HG02840 (cell line): ENCODE results near the gene CC2D2B.
"Not testable (repeated sequence)": the region's sequence is repeated elsewhere in the genome, so short reads cannot be mapped to it uniquely, and the experiment has no call there.

ENCODE experiments used
- ATAC-seq: cut with Tn5 transposase; IDR thresholded peaks from one replicate; pipeline ENCODE4 v1.9.1; 2021; ENCODE audit warnings: mild to moderate bottlenecking, moderate library complexity, moderate number of reproducible peaks; ENCODE audit not compliant: unreplicated experiment, low FRiP score

CC2D2B gene

GRCh38 chr10:95907456-95908253 lies at the start of gene CC2D2B:
Gene CC2D2B, plus strand, starts transcription at chr10:95907975. Its CDS starts 3,349 bp downstream, at chr10:95911324.
- peak; percentile 81 for ATAC-seq

GRCh38 chr10:95860166-95860940 lies 47.4 kb upstream of the CC2D2B start:
- no peak for ATAC-seq

GRCh38 chr10:95861386-95861785 lies 46.4 kb upstream of the CC2D2B start:
- no peak for ATAC-seq

GRCh38 chr10:95864906-95865813 lies 42.6 kb upstream of the CC2D2B start:
- ATAC-seq: no peak

GRCh38 chr10:95865814-95866466 lies 41.8 kb upstream of the CC2D2B start:
- ATAC-seq: no peak

GRCh38 chr10:95866467-95866842 lies 41.3 kb upstream of the CC2D2B start:
- no peak for ATAC-seq

GRCh38 chr10:95867866-95868265 lies 39.9 kb upstream of the CC2D2B start:
- no peak for ATAC-seq

GRCh38 chr10:95872158-95872711 lies 35.5 kb upstream of the CC2D2B start:
- no peak for ATAC-seq

- no peak for ATAC-seq
These were observed 34.6 kb upstream of the CC2D2B start for GRCh38 chr10:95873139-95873538.

GRCh38 chr10:95873651-95874050 lies 34.1 kb upstream of the CC2D2B start:
- ATAC-seq: no peak

- ATAC-seq: not testable (repeated sequence)
These were observed 33.0 kb upstream of the CC2D2B start for GRCh38 chr10:95874783-95875182.

GRCh38 chr10:95876756-95877155 lies 31.0 kb upstream of the CC2D2B start:
- ATAC-seq: no peak

GRCh38 chr10:95877881-95878280 lies 29.9 kb upstream of the CC2D2B start:
- no peak for ATAC-seq

- ATAC-seq: no peak
These were observed 27.1 kb upstream of the CC2D2B start for GRCh38 chr10:95880704-95881103.

GRCh38 chr10:95881316-95881715 lies 26.5 kb upstream of the CC2D2B start:
- ATAC-seq: no peak

GRCh38 chr10:95889830-95890229 lies 17.9 kb upstream of the CC2D2B start:
- ATAC-seq: no peak

GRCh38 chr10:95896071-95896850 lies 11.5 kb upstream of the CC2D2B start:
- no peak for ATAC-seq

- not testable (repeated sequence) for ATAC-seq
These were observed 1.7 kb upstream of the CC2D2B start for GRCh38 chr10:95905897-95906580.
